ENCODE data around the gene TENM4. TPM values are rescaled to one million over a fixed set of nuclear protein-coding genes. Genes with fewer than 3 reads are reported as not detected.

The TENM4 gene
- total and polyA plus RNA-seq, 2 of the 13 experiments (the other 11 are each of a cell fraction or from before 2014, with no cell fraction given): not detected

- TF ChIP-seq ZBTB40 (IDR thresholded peaks at IDR 0.05) (no peak), ZBTB40 (CRISPR knock-in tag; IDR thresholded peaks at IDR 0.05) (no peak), ZNF776 (CRISPR knock-in tag; IDR thresholded peaks at IDR 0.05) (no peak), ZNF552 (CRISPR knock-in tag; IDR thresholded peaks at IDR 0.05; ENCODE audit: borderline replicate concordance) (no peak), ZNF451 (CRISPR knock-in tag; IDR thresholded peaks at IDR 0.05) (no peak), ZNF367 (CRISPR knock-in tag; IDR thresholded peaks at IDR 0.05; ENCODE audit: borderline replicate concordance) (no peak)
Measured at GRCh38 chr11:79139900-79140299, 300.9 kb downstream of the TENM4 start (continued).

Measured in HepG2 (cell line).